ENCODE results near the gene CRELD2. TPM values are rescaled to one million over a fixed set of nuclear protein-coding genes. Genes with fewer than 3 reads are reported as not detected.

CRELD2 gene
- total RNA-seq, 1 donor from 2014 or later = 42.7 TPM

DNA sequence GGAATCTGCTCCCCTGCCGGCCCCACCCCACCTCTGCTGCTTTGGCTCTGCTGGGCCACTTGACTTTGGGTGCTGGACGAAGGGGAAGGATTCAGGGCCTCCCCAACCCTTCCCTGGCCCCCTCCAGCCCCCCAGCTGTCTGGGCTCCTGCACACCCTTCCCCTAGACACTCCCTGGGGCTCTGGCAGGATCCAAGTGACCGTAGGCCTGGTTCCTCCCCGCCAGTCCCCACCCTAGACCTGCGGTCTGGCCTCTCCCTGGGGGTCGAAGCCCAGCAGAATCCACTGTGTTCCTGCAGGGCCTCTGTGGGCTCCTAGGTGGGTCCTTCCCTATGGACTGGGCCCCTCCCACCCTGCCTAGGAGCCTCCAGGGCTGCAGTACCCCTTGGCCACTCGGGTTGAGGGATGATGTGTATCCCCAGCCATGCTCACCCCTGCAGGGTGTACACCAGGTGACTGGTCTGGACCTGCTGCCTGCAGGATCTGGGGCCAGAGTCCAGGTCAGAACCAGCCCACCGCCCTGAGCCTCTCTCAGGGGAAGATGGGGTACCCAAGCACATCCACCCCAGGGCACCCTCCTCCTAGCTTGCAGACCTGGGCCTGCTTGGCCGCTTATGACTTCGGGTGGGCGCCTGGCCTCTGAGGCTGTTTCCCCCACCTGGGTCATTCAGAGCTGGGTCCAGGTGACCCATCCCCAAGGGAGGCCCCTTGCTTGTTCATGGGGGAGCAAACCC is 47.8 kb downstream of the CRELD2 start:
- intact Hi-C loops (cut with DNase I) = no loop called here

GRCh38 chr22:49966774-49967705 is 48.6 kb downstream of the CRELD2 start:
- H3K4me3 ChIP-seq = peak overlapping the region; percentile 95
- H3K9me3 ChIP-seq = no peaks in the 10 kb centered on the region
- intact Hi-C loops (cut with DNase I) = no loop called here
- H3K27ac ChIP-seq = peak overlapping the region; percentile 90
- peak; percentile 87 for DNase-seq
- peaks cover 86% of the 10 kb centered on the region for H3K4me1 ChIP-seq
- ATAC-seq = peak; percentile 0 to 12
- H3K27me3 ChIP-seq (ENCODE audit: low read depth) = no peaks in the 10 kb centered on the region
- peaks cover 33% of the 10 kb centered on the region for H3K36me3 ChIP-seq
- TF ChIP-seq, protein P1, sequence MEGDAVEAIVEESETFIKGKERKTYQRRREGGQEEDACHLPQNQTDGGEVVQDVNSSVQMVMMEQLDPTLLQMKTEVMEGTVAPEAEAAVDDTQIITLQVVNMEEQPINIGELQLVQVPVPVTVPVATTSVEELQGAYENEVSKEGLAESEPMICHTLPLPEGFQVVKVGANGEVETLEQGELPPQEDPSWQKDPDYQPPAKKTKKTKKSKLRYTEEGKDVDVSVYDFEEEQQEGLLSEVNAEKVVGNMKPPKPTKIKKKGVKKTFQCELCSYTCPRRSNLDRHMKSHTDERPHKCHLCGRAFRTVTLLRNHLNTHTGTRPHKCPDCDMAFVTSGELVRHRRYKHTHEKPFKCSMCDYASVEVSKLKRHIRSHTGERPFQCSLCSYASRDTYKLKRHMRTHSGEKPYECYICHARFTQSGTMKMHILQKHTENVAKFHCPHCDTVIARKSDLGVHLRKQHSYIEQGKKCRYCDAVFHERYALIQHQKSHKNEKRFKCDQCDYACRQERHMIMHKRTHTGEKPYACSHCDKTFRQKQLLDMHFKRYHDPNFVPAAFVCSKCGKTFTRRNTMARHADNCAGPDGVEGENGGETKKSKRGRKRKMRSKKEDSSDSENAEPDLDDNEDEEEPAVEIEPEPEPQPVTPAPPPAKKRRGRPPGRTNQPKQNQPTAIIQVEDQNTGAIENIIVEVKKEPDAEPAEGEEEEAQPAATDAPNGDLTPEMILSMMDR (IDR thresholded peaks at IDR 0.05) = no peak

More for the DNA sequence above, 47.8 kb downstream of the CRELD2 start:
- ATAC-seq = no peak
- H3K4me3 ChIP-seq = peak overlapping the region; percentile 95
- H3K9me3 ChIP-seq = no peaks in the 10 kb centered on the region
- H3K4me1 ChIP-seq = peaks cover 80% of the 10 kb centered on the region
- peak overlapping the region; percentile 90 for H3K27ac ChIP-seq
- TF ChIP-seq, protein P1 (IDR thresholded peaks at IDR 0.05) = no peak
- H3K36me3 ChIP-seq = peaks cover 40% of the 10 kb centered on the region
- no peaks in the 10 kb centered on the region for H3K27me3 ChIP-seq (ENCODE audit: low read depth)
- DNase-seq = no peak

DNA sequence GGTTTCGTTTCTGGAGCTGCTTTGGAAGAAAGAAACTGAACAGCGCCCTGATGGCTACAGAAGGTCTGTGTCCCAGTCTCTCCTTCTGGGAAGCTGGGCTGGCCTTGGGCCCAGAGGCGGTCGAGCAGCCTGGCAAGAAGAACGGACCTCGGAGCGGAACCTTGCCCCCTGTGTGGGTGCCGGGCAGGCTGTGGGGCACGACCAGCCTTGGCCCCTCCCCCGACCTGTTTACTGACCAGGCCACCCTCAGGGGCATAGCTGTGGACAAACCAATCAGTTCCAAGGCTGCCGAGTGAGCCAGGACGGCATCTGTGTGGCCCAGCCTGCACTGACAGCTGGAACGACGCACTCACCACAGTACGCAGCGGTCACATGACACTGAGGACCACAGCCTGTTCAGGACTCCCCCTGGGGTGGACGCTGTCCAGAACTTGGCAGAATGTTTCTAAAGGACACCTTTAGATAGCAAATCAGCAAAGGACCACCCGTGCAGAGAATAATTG is 49.3 kb downstream of the CRELD2 start:
- TF ChIP-seq, protein P1 (IDR thresholded peaks at IDR 0.05) = no peak

GRCh38 chr22:49968313-49968830 is 49.9 kb downstream of the CRELD2 start:
- ATAC-seq (no peak), DNase-seq (peak; percentile 48)
- Histone ChIP-seq H3K36me3 (peaks cover 22% of the 10 kb centered on the region), H3K4me3 (no peak overlapping the region), H3K9me3 (no peaks in the 10 kb centered on the region), H3K27ac (peak overlapping the region; percentile 90), H3K4me1 (peaks cover 81% of the 10 kb centered on the region), H3K27me3 (ENCODE audit: low read depth) (no peaks in the 10 kb centered on the region)
- TF ChIP-seq, protein P1 (IDR thresholded peaks at IDR 0.05) = no peak
- intact Hi-C loops (cut with DNase I) = no loop called here

More for the DNA sequence above, 49.3 kb downstream of the CRELD2 start:
- no peaks in the 10 kb centered on the region for H3K27me3 ChIP-seq (ENCODE audit: low read depth)
- peaks cover 87% of the 10 kb centered on the region for H3K4me1 ChIP-seq
- H3K27ac ChIP-seq = peak overlapping the region; percentile 90
- intact Hi-C loops (cut with DNase I) = no loop called here
- DNase-seq (peak; percentile 77), ATAC-seq (peak in 1 of 2 donors; percentile 0)
- H3K4me3 ChIP-seq = peak overlapping the region; percentile 95
- H3K9me3 ChIP-seq = no peaks in the 10 kb centered on the region
- peaks cover 28% of the 10 kb centered on the region for H3K36me3 ChIP-seq

All from lower lobe of right lung (tissue), 2 donors.